Panc1 (cell line): ENCODE data around the gene DHRS4L2. TPM values are rescaled to one million over a fixed set of nuclear protein-coding genes. Genes with fewer than 3 reads are reported as not detected.
"Not testable (repeated sequence)": the region's sequence is repeated elsewhere in the genome, so short reads cannot be mapped to it uniquely, and the experiment has no call there.

Experiments used
- ATAC-seq: fragments of 200-7000 bp; cut with Tn5 transposase; 2 replicates; pipeline ENCODE4 v1.9.1; 2020; ENCODE audit warnings: mild to moderate bottlenecking, moderate library complexity
- BruUV-seq: library from RNA; stranded (reverse); fragments of 400-500 nt; replicated peaks from 2 replicates; lab custom pipeline; 2021; lab: Mats Ljungman, UMichigan
- CTCF ChIA-PET: fragments of 300-600 bp; sonication (Branson Sonifier 250); formaldehyde crosslinking; loops from one replicate; lab custom pipeline; 2022; ENCODE audit warnings: antibody characterized with exemption; lab: Charles Lee
- POLR2A ChIA-PET: fragments of 300-600 bp; sonication (Branson Sonifier 250); formaldehyde crosslinking; loops from one replicate; lab custom pipeline; 2022; ENCODE audit warnings: antibody characterized with exemption; lab: Charles Lee
- DNase-seq: peaks from one replicate; pipeline ENCODE4 v3.0.0-alpha.2; 2010; ENCODE audit warnings: low read depth, low spot score
- H3K27ac ChIP-seq: 2 replicates; pipeline ENCODE4 v1.5.1; 2011; ENCODE audit warnings: mild to moderate bottlenecking, low read length, inconsistent platforms
- H3K27me3 ChIP-seq: fragments of 200-500 bp; sonication (Bioruptor generic); 2 replicates; pipeline ENCODE4 v1.6.0; 2014; ENCODE audit warnings: low read length, inconsistent platforms; ENCODE audit not compliant: control insufficient read depth, insufficient read depth
- H3K36me3 ChIP-seq: fragments of 200-500 bp; sonication (Bioruptor generic); 2 replicates; pipeline ENCODE4 v1.5.1; 2014; ENCODE audit warnings: inconsistent platforms, mild to moderate bottlenecking, low read length, moderate library complexity; ENCODE audit not compliant: control insufficient read depth, insufficient read depth
- H3K4me1 ChIP-seq: 2 replicates; pipeline ENCODE4 v1.5.1; 2011; ENCODE audit warnings: inconsistent platforms, mild to moderate bottlenecking, low read length, moderate library complexity; ENCODE audit not compliant: control insufficient read depth, insufficient read depth
- H3K4me3 ChIP-seq, 2 experiments: 2 replicates each; pipeline ENCODE4 v1.5.1; 2011 to 2012; ENCODE audit warnings: low read depth in 2 of 2, low read length in 2 of 2, mild to moderate bottlenecking in 2 of 2, inconsistent platforms in 1 of 2, moderate library complexity in 1 of 2
- H3K9me3 ChIP-seq: fragments of 200-500 bp; sonication (Bioruptor generic); 2 replicates; pipeline ENCODE4 v1.5.1; 2014; ENCODE audit warnings: low read depth, mild to moderate bottlenecking, inconsistent platforms, low read length, moderate library complexity; ENCODE audit not compliant: control insufficient read depth, insufficient read depth
- POLR2AphosphoS5 ChIP-seq: IDR thresholded peaks from 2 replicates; pipeline ENCODE4 v1.6.1; 2012; ENCODE audit warnings: mild to moderate bottlenecking, low read depth, low read length, moderate library complexity
- SIN3A ChIP-seq: IDR thresholded peaks from 2 replicates; pipeline ENCODE4 v1.6.1; 2012; ENCODE audit warnings: low read depth, mild to moderate bottlenecking, low read length, moderate library complexity, borderline replicate concordance; ENCODE audit not compliant: insufficient read depth
- TCF7L2 ChIP-seq: IDR thresholded peaks from 2 replicates; pipeline ENCODE4 v1.6.1; 2011; ENCODE audit warnings: mild to moderate bottlenecking, low read depth, low read length, inconsistent platforms
- in situ Hi-C: cut with HindIII; loops from 2 replicates; pipeline ENCODE4 v1.10.0; 2016; ENCODE audit warnings: low sequenced_read_pairs, low pct_unique_long_range_greater_than_20kb
- intact Hi-C: fragments of 100-400 bp; cut with micrococcal nuclease; formaldehyde crosslinking; loops from one replicate; pipeline ENCODE4 v1.10.0; 2022; ENCODE audit not compliant: unreplicated experiment
- total RNA-seq: library from RNA; stranded (reverse); gene quantifications from one replicate; pipeline ENCODE4 v1.2.1, GENCODE V29; 2021; ENCODE audit not compliant: unreplicated experiment
- TF ChIP-seq, protein P1 (sequence below), 2 experiments: IDR thresholded peaks; 2 replicates each; pipeline ENCODE4 v1.6.1; 2011 to 2012; ENCODE audit warnings: low read depth in 2 of 2, control low read depth in 1 of 2, low read length in 1 of 2, mild to moderate bottlenecking in 1 of 2, moderate library complexity in 1 of 2; ENCODE audit not compliant: insufficient read depth in 1 of 2
- TF ChIP-seq, protein P2 (sequence below): fragments of 450-650 bp; IDR thresholded peaks from 2 replicates; pipeline ENCODE4 v1.5.1; 2017; ENCODE audit warnings: mild to moderate bottlenecking

The DHRS4L2 gene
- total RNA-seq, 1 experiment from 2014 or later = 8.0 TPM

DNA sequence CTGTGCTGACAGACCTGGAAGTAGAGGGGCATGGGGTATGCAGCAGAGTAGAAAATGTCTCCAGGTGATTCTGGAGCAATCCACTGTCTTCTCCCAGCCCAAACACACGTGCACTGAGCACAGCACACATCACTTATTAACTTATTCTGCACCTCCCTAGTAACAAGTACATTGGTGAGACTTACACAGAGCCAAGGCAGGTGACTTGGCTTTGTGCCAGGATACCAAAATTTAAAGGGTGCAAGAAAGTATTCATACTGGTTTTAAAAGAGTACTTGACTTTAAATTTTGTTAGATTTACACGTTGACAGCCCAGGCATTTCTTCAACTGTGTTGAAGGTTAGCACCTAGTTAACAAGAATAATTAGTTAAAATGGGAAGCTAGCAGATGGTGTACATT lies 52.0 kb downstream of the DHRS4L2 start:
- no peaks in the 10 kb centered on the region for H3K27me3 ChIP-seq
- in situ Hi-C loops = no loop called here
- H3K27ac ChIP-seq = no peak overlapping the region
- ChIA-PET CTCF (no interaction called here), POLR2A (no interaction called here)
- no TSS peak for BruUV-seq
- H3K9me3 ChIP-seq = no peaks in the 10 kb centered on the region
- no peak overlapping the region for H3K4me3 ChIP-seq
- intact Hi-C loops = no loop called here
- H3K4me1 ChIP-seq = no peaks in the 10 kb centered on the region
- ATAC-seq (no peak), DNase-seq (no peak)
- no peaks in the 10 kb centered on the region for H3K36me3 ChIP-seq
- no peak for TF ChIP-seq TCF7L2
- TF ChIP-seq SIN3A = no peak
- TF ChIP-seq POLR2AphosphoS5 = no peak
- TF ChIP-seq, protein P1, sequence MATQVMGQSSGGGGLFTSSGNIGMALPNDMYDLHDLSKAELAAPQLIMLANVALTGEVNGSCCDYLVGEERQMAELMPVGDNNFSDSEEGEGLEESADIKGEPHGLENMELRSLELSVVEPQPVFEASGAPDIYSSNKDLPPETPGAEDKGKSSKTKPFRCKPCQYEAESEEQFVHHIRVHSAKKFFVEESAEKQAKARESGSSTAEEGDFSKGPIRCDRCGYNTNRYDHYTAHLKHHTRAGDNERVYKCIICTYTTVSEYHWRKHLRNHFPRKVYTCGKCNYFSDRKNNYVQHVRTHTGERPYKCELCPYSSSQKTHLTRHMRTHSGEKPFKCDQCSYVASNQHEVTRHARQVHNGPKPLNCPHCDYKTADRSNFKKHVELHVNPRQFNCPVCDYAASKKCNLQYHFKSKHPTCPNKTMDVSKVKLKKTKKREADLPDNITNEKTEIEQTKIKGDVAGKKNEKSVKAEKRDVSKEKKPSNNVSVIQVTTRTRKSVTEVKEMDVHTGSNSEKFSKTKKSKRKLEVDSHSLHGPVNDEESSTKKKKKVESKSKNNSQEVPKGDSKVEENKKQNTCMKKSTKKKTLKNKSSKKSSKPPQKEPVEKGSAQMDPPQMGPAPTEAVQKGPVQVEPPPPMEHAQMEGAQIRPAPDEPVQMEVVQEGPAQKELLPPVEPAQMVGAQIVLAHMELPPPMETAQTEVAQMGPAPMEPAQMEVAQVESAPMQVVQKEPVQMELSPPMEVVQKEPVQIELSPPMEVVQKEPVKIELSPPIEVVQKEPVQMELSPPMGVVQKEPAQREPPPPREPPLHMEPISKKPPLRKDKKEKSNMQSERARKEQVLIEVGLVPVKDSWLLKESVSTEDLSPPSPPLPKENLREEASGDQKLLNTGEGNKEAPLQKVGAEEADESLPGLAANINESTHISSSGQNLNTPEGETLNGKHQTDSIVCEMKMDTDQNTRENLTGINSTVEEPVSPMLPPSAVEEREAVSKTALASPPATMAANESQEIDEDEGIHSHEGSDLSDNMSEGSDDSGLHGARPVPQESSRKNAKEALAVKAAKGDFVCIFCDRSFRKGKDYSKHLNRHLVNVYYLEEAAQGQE (IDR thresholded peaks at IDR 0.05; ENCODE audit: insufficient read depth in 1 of 2, low read depth in 2 of 2, low read length in 1 of 2) = no peak
- TF ChIP-seq, protein P2, sequence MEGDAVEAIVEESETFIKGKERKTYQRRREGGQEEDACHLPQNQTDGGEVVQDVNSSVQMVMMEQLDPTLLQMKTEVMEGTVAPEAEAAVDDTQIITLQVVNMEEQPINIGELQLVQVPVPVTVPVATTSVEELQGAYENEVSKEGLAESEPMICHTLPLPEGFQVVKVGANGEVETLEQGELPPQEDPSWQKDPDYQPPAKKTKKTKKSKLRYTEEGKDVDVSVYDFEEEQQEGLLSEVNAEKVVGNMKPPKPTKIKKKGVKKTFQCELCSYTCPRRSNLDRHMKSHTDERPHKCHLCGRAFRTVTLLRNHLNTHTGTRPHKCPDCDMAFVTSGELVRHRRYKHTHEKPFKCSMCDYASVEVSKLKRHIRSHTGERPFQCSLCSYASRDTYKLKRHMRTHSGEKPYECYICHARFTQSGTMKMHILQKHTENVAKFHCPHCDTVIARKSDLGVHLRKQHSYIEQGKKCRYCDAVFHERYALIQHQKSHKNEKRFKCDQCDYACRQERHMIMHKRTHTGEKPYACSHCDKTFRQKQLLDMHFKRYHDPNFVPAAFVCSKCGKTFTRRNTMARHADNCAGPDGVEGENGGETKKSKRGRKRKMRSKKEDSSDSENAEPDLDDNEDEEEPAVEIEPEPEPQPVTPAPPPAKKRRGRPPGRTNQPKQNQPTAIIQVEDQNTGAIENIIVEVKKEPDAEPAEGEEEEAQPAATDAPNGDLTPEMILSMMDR = no peak

DNA sequence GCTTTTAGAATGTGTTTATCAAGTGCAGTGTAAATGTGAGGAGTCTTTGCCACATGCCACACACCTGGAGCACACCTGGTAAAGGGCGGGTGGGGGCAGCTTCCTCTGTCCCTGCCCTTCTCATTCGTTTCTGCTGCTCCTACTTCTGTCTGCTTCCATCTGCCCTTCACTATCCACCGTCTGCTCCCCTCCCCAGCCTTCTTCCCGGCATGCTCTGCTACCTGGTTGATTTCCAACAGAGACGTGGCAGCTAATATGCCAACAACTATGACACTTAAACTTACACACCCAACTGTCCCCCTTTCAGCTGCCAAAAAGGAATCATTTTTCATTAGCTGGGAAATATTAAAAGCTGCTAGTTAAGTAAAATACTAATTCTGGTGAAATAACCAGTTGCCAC lies 54.0 kb downstream of the DHRS4L2 start:
- TF ChIP-seq, protein P2 = no peak
- TF ChIP-seq, protein P1 (IDR thresholded peaks at IDR 0.05; ENCODE audit: insufficient read depth in 1 of 2, low read depth in 2 of 2, low read length in 1 of 2) = no peak
- no peak for TF ChIP-seq POLR2AphosphoS5
- no peak for TF ChIP-seq TCF7L2
- no peak for TF ChIP-seq SIN3A
- ATAC-seq = no peak
- CTCF ChIA-PET = no interaction called here

DNA sequence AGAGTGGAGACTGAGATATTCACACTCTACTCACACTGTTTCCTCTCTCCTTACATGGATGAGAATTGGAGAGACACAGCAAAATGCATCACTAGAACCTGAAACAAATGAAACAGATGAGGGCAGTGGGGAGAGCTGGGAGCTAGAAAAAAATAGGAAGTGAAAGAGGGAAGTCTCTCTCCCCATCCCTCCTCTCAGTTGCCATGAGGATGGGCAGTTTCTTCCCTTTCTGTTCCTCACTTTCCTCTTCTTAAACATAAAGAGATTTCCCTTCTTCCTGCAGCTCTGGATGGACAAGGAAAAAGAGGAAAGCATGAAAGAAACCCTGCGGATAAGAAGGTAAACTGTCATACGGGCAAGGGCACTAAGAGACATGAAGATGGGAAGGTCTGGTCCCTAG lies 60.3 kb downstream of the DHRS4L2 start:
- DNase-seq, H3K27me3 ChIP-seq, BruUV-seq, ATAC-seq, H3K36me3 ChIP-seq, H3K4me3 ChIP-seq, H3K27ac ChIP-seq, H3K4me1 ChIP-seq, H3K9me3 ChIP-seq, in situ Hi-C loops, CTCF ChIA-PET, intact Hi-C loops, POLR2A ChIA-PET: not testable (repeated sequence)

More for the DNA sequence above, 54.0 kb downstream of the DHRS4L2 start:
- Histone ChIP-seq H3K36me3 (no peaks in the 10 kb centered on the region), H3K27ac (no peak overlapping the region), H3K27me3 (no peaks in the 10 kb centered on the region), H3K9me3 (no peaks in the 10 kb centered on the region), H3K4me3 (no peak overlapping the region), H3K4me1 (no peaks in the 10 kb centered on the region)
- no TSS peak for BruUV-seq
- intact Hi-C loops = no loop called here
- no peak for DNase-seq
- POLR2A ChIA-PET = no interaction called here
- in situ Hi-C loops = no loop called here

DNA sequence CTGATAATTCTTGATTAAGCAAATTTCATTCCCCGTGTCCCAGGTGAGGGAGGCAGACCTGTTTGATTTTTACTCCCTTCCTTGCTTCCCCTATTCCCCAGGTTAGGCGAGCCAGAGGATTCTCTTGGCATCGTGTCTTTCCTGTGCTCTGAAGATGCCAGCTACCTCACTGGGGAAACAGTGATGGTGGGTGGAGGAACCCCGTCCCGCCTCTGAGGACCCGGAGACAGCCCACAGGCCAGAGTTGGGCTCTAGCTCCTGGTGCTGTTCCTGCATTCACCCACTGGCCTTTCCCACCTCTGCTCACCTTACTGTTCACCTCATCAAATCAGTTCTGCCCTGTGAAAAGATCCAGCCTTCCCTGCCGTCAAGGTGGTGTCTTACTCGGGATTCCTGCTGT lies 62.0 kb downstream of the DHRS4L2 start:
- H3K36me3 ChIP-seq, H3K4me1 ChIP-seq, H3K27ac ChIP-seq, ATAC-seq, DNase-seq, in situ Hi-C loops, POLR2A ChIA-PET, intact Hi-C loops, H3K27me3 ChIP-seq, H3K4me3 ChIP-seq, CTCF ChIA-PET, H3K9me3 ChIP-seq, BruUV-seq: not testable (repeated sequence)
